Measurements from ENCODE around the gene CHEK2. TPM values are rescaled to one million over a fixed set of nuclear protein-coding genes. Genes with fewer than 3 reads are reported as not detected.

CHEK2 gene
- total RNA-seq, 1 experiment from 2014 or later = 61.1 TPM

DNA sequence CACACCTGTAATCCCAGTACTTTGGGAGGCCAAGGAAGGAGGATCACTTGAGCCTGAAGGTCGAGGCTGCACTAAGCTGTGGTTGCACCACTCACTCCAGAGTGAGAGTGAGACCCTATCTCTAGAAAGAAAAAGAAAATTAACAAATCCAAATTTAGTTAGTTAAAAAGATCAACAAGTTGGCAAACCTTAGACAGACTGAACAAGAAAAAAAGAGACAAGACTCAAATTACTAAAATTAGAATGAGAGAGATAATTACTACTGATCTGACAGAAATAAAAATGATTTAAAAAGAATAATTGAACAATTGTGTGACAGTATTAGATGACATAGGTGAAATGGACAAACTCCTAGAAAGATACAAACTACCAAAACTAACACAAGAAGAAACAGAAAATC is 13.6 kb downstream of the CHEK2 start:
- no peak overlapping the region for H3K4me2 ChIP-seq (ENCODE audit: insufficient read depth, insufficient read length, low read length)
- no peak overlapping the region for H3K18ac ChIP-seq (ENCODE audit: insufficient read length, low read depth, low read length)
- no peaks in the 10 kb centered on the region for H4K20me1 ChIP-seq (ENCODE audit: control insufficient read depth, insufficient read depth, insufficient read length)
- no peak overlapping the region for H3K9ac ChIP-seq (ENCODE audit: extremely low read depth, insufficient read length, low read length)
- TF ChIP-seq, protein P1, sequence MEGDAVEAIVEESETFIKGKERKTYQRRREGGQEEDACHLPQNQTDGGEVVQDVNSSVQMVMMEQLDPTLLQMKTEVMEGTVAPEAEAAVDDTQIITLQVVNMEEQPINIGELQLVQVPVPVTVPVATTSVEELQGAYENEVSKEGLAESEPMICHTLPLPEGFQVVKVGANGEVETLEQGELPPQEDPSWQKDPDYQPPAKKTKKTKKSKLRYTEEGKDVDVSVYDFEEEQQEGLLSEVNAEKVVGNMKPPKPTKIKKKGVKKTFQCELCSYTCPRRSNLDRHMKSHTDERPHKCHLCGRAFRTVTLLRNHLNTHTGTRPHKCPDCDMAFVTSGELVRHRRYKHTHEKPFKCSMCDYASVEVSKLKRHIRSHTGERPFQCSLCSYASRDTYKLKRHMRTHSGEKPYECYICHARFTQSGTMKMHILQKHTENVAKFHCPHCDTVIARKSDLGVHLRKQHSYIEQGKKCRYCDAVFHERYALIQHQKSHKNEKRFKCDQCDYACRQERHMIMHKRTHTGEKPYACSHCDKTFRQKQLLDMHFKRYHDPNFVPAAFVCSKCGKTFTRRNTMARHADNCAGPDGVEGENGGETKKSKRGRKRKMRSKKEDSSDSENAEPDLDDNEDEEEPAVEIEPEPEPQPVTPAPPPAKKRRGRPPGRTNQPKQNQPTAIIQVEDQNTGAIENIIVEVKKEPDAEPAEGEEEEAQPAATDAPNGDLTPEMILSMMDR (conservative IDR thresholded peaks at IDR 0.05) = no peak
- no peak overlapping the region for H3K4ac ChIP-seq (ENCODE audit: low read depth, low read length)
- no peaks in the 10 kb centered on the region for H3K79me2 ChIP-seq (ENCODE audit: insufficient read depth, low read length)
- Mint-ChIP-seq H3K27me3 (ENCODE audit: low read depth) (no peaks in the 10 kb centered on the region), H3K9me3 (peaks cover 0 to 3% of the 10 kb centered on the region in 2 experiments; a peak in 1 of 5 replicates), H3K36me3 (ENCODE audit: insufficient read depth in 1 of 3, low read depth in 3 of 3) (peaks cover 46 to 78% (median 70%) of the 10 kb centered on the region in 3 experiments), H3K27ac (no peak overlapping the region), H3K4me1 (peaks cover 2 to 4% of the 10 kb centered on the region in 2 experiments; a peak in 2 of 4 replicates), H3K4me3 (no peak overlapping the region)
- no peak overlapping the region for H3K14ac ChIP-seq (ENCODE audit: insufficient read depth, low read length)
- peaks cover 3% of the 10 kb centered on the region for H3K79me1 ChIP-seq (ENCODE audit: insufficient read depth, low read depth, low read length, poor library complexity, severe bottlenecking)
- no CpG with 5 or more reads among the region's 1 CpG for WGBS (ENCODE audit: extremely low coverage, insufficient read length, low lambda C conversion rate)
- no peak overlapping the region for H4K8ac ChIP-seq (replicated peaks; ENCODE audit: insufficient read length, low read depth, low read length)
- no peak overlapping the region for H3K56ac ChIP-seq (ENCODE audit: insufficient read length, low read depth, low read length)
- no peak overlapping the region for H3T11ph ChIP-seq (ENCODE audit: low read length)
- H3K4me1 ChIP-seq (ENCODE audit: insufficient read depth, low read length) = no peaks in the 10 kb centered on the region
- H3K27ac ChIP-seq (ENCODE audit: insufficient read length, low read depth, low read length) = no peak overlapping the region
- H3K23ac ChIP-seq (ENCODE audit: insufficient read length, low read depth, low read length) = no peak overlapping the region
- no peak overlapping the region for H2BK12ac ChIP-seq (ENCODE audit: insufficient read length, low read depth, low read length)
- H2BK15ac ChIP-seq (ENCODE audit: low read depth, low read length) = no peak overlapping the region
- no peaks in the 10 kb centered on the region for H3K27me3 ChIP-seq (ENCODE audit: insufficient read depth, low read length)
- H3K9me3 ChIP-seq (ENCODE audit: control insufficient read depth, low read depth, low read length) = no peaks in the 10 kb centered on the region
- H2BK20ac ChIP-seq (ENCODE audit: low read depth, low read length, poor library complexity, severe bottlenecking) = no peak overlapping the region
- H2BK120ac ChIP-seq (ENCODE audit: low read depth, low read length, poor library complexity, severe bottlenecking) = no peak overlapping the region
- H2BK5ac ChIP-seq (ENCODE audit: insufficient read length, low read length) = no peak overlapping the region
- H4K5ac ChIP-seq (ENCODE audit: insufficient read length, low read depth, low read length) = no peak overlapping the region
- no peaks in the 10 kb centered on the region for H3K23me2 ChIP-seq (ENCODE audit: insufficient read length, low read depth, low read length, poor library complexity, severe bottlenecking)
- no peak for DNase-seq
- H2AFZ ChIP-seq (ENCODE audit: low read length) = no peak overlapping the region
- no peak overlapping the region for H2AK5ac ChIP-seq (ENCODE audit: insufficient read length, low read length)
- no peak overlapping the region for H4K91ac ChIP-seq (ENCODE audit: insufficient read length, low read depth, low read length)

Data from H9 (cell line).